Endothelial cell of umbilical vein (primary cell): ENCODE data around the gene PAX2. TPM values are rescaled to one million over a fixed set of nuclear protein-coding genes. Genes with fewer than 3 reads are reported as not detected.

Experiments
- BruUV-seq: library from RNA; stranded (reverse); fragments of 400-500 nt; replicated peaks from 2 replicates; lab custom pipeline; 2021; lab: Mats Ljungman, UMichigan
- CTCF ChIA-PET: fragments of 300-600, 350-600 bp; sonication (Branson Sonifier 250); formaldehyde crosslinking; loops from one replicate; lab custom pipeline; 2021; ENCODE audit warnings: antibody characterized with exemption, inconsistent platforms; lab: Charles Lee
- POLR2A ChIA-PET: fragments of 300-600, 350-600 bp; sonication (Branson Sonifier 250); formaldehyde crosslinking; loops from one replicate; lab custom pipeline; 2021; ENCODE audit warnings: antibody characterized with exemption, inconsistent platforms; lab: Charles Lee
- DNase-seq: peaks from one replicate; pipeline ENCODE4 v3.0.0-alpha.2; 2011; ENCODE audit warnings: low read depth, low spot score
- FAIRE-seq: peaks from 2 replicates; lab custom pipeline; 2011; peaks lifted over from hg19 to GRCh38; lab: Jason Lieb, UNC
- H2AFZ ChIP-seq: 2 replicates; pipeline ENCODE4 v1.6.0; 2012; ENCODE audit warnings: low read depth, low read length, control low read depth, inconsistent platforms
- H3K27ac ChIP-seq: 2 replicates; pipeline ENCODE4 v1.5.1; 2011; ENCODE audit warnings: low read depth, mild to moderate bottlenecking, control low read depth, low read length, moderate library complexity; ENCODE audit not compliant: insufficient read depth
- H3K27me3 ChIP-seq, 2 experiments: 2 replicates each; pipeline versions ENCODE4 v1.6.0 to v1.6.1; 2011; ENCODE audit warnings: low read length in 2 of 2, mixed read lengths in 1 of 2; ENCODE audit not compliant: control insufficient read depth in 2 of 2, insufficient read depth in 2 of 2
- H3K36me3 ChIP-seq, 2 experiments: 2 replicates in 1 of 2; 3 replicates in 1 of 2; pipeline ENCODE4 v1.5.1; 2011; ENCODE audit warnings: low read length in 2 of 2, mild to moderate bottlenecking in 1 of 2, moderate library complexity in 1 of 2; ENCODE audit not compliant: control insufficient read depth in 2 of 2, insufficient read depth in 2 of 2; ENCODE audit errors: extremely low read depth in 1 of 2
- H3K4me1 ChIP-seq: 3 replicates; pipeline ENCODE4 v1.5.1; 2011; ENCODE audit warnings: mild to moderate bottlenecking, low read length; ENCODE audit not compliant: control insufficient read depth, insufficient read depth; ENCODE audit errors: extremely low read depth
- H3K4me2 ChIP-seq: 2 replicates; pipeline ENCODE4 v1.6.1; 2011; ENCODE audit warnings: low read length, control low read depth, mixed read lengths; ENCODE audit not compliant: insufficient read depth
- H3K4me3 ChIP-seq, 3 experiments: fragments of 200-600 bp in 1 of 3; sonication (generic), shearing (Covaris generic) in 1 of 3; replicated peaks in 1 of 3; 2 replicates each; pipeline ENCODE4 v1.5.1; 2011 to 2016; ENCODE audit warnings: control low read depth in 3 of 3, low read length in 3 of 3, mild to moderate bottlenecking in 2 of 3, inconsistent platforms in 1 of 3, low read depth in 1 of 3, moderate library complexity in 1 of 3; ENCODE audit not compliant: insufficient read depth in 1 of 3
- H3K79me2 ChIP-seq: 2 replicates; pipeline ENCODE4 v1.6.0; 2012; ENCODE audit warnings: low read length, inconsistent platforms; ENCODE audit not compliant: control insufficient read depth, insufficient read depth
- H3K9ac ChIP-seq: replicated peaks from 2 replicates; pipeline ENCODE3; 2011; ENCODE audit warnings: low read length, control low read depth; ENCODE audit not compliant: insufficient read depth; ENCODE audit errors: extremely low read depth
- H3K9me1 ChIP-seq: replicated peaks from 3 replicates; pipeline ENCODE4 v1.6.0; 2011; ENCODE audit warnings: mild to moderate bottlenecking, low read length; ENCODE audit not compliant: control insufficient read depth, insufficient read depth; ENCODE audit errors: extremely low read depth
- H3K9me3 ChIP-seq: replicated peaks from 2 replicates; pipeline ENCODE4 v1.5.1; 2012; ENCODE audit warnings: low read length, inconsistent platforms; ENCODE audit not compliant: control insufficient read depth, insufficient read depth
- H4K20me1 ChIP-seq: replicated peaks from 2 replicates; pipeline ENCODE3; 2011; ENCODE audit warnings: mild to moderate bottlenecking, low read length; ENCODE audit not compliant: control insufficient read depth, insufficient read depth; ENCODE audit errors: extremely low read depth
- EZH2 ChIP-seq: IDR thresholded peaks from 2 replicates; pipeline ENCODE4 v1.6.1; 2012; ENCODE audit warnings: borderline replicate concordance, low read depth, mild to moderate bottlenecking, moderate library complexity, low read length, inconsistent platforms; ENCODE audit not compliant: severe bottlenecking
- JUN ChIP-seq: IDR thresholded peaks from 2 replicates; pipeline ENCODE4 v1.6.1; 2011; ENCODE audit warnings: borderline replicate concordance, low read depth; ENCODE audit not compliant: insufficient read length, insufficient read depth
- POLR2A ChIP-seq: IDR thresholded peaks from 2 replicates; pipeline ENCODE4 v1.6.1; 2012; ENCODE audit warnings: low read depth, mild to moderate bottlenecking, control low read depth, low read length
- POLR2AphosphoS5 ChIP-seq: IDR thresholded peaks from 2 replicates; pipeline ENCODE4 v1.6.1; 2012; ENCODE audit warnings: low read depth, mild to moderate bottlenecking, control low read depth, low read length, moderate library complexity; ENCODE audit not compliant: insufficient read depth
- dilution Hi-C: fragments of 300-500 bp; cut with MboI; formaldehyde crosslinking; loops from one replicate; pipeline ENCODE4 v1.15.0; 2019; ENCODE audit warnings: low sequenced_read_pairs; ENCODE audit not compliant: extremely low pct_ligation_motif_present
- intact Hi-C: fragments of 100-400 bp; cut with micrococcal nuclease; formaldehyde crosslinking; loops from one replicate; pipeline ENCODE4 v1.10.0; 2022
- polyA plus RNA-seq, 4 experiments: library from polyadenylated mRNA; depleted of rRNA in 3 of 4; stranded (reverse) in 3 of 4; unstranded in 1 of 4; fragments of >200 nt; gene quantifications; 2 replicates each; pipeline versions ENCODE4 v1.2.1 to v1.2.3, GENCODE V29; 2011 to 2012; ENCODE audit warnings: missing spikeins in 1 of 4
- total RNA-seq: library from RNA; stranded (reverse); gene quantifications from 2 replicates; pipeline ENCODE4 v1.2.3, GENCODE V29; 2021

PAX2 gene
- total and polyA plus RNA-seq, 2 donors (not counting 3 experiments of a cell fraction or from before 2014, with no cell fraction given): not detected

DNA sequence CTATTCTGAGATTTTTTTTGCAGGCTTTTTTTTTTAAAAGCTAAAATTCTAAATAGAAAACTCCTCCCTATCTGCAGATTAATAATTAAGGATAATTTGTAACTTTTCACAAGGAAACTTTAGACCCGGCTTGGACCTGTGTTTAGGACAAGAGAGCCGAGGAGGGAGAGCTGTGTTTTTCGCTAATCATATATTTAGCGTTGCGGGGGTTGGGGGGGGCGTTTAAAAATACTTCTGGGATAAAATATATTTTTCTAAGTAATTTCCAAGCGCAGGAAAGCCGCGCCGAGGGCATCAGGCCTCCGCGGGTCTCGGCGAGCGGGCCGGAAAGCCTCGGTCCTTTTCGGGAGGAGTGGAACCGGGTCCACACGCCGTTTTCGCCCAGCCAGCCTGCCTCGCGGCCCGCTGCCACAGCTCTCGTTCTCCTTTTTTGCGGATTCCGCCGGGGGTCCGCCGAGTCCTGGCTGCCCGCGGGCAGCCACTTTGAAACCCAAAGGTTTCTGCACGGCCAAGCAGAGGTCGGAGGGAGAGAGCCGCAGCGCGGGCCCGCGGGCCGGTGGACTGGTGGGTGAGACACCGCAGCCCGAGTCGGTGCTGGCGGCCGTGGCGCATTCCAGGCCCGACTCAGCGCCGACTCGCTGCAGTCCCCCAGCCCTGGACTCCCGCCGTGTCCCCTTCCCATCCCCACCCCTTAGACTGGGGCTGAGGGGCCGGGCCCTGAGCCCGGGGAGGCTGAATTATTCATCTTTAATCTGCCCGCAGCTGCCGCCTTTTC lies 2.3 kb downstream of the PAX2 start:
- no peak for DNase-seq
- Histone ChIP-seq H4K20me1 (no peaks in the 10 kb centered on the region), H3K9ac (no peak overlapping the region), H2AFZ (no peak overlapping the region), H3K27ac (no peak overlapping the region), H3K4me1 (no peaks in the 10 kb centered on the region), H3K79me2 (no peaks in the 10 kb centered on the region), H3K4me3 (no peak overlapping the region), H3K36me3 (no peaks in the 10 kb centered on the region), H3K27me3 (peaks cover 85 to 94% of the 10 kb centered on the region in 2 experiments), H3K9me3 (no peaks in the 10 kb centered on the region), H3K4me2 (no peak overlapping the region), H3K9me1 (no peaks in the 10 kb centered on the region)
- dilution Hi-C loops: no loop called here
- BruUV-seq: no TSS peak
- TF ChIP-seq JUN: no peak
- TF ChIP-seq EZH2: peak; percentile 49
- POLR2A ChIA-PET: no interaction called here
- FAIRE-seq: no peak
- CTCF ChIA-PET: interaction anchor here (1.0 to 1.6 kb wide), 2 partner anchors 77 to 185 kb away, joined by 4 to 8 read pairs; no protein-coding TSS in a partner anchor
- intact Hi-C loops: no loop called here

DNA sequence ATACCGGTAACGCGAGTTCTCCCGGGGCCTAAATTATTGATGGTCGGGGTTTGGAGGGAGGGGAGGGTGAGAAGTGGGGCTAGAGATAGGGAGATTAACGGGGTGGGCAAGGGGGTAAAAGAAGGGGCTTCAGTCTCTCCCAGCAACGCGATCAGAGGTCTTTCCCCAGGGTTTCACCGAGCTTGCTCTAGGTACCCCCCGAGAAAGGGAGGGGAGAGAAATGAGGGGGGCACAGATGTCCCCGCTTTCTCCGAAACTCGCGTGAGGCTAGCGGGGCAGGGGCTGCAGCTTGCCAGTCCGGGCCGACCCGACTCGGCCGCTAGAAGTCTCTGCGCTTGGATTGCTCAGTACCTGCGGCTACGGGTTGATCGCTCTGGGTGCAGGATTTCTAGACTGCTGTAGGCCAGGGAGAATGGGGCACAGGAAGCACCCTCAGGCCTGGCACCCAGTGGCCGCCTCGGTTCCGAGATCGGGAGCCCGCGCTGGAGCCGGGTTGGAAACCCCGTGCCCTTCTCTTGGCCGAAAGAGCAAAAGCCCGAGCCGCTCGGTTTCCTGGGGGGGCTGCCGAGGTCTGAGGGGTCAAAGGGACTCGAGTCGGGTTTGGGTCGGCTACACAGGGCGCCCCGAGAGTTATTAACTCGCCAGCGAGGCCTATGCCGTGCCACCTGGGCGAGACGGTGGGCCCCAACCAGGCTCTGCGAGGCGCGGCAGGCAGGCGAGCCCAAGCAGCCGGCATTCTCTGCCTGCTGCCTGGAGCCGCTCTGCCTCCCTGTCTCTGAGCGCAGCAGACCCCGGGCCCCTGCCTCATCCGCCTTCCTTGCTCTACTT lies 3.1 kb downstream of the PAX2 start:
- H3K79me2 ChIP-seq: no peaks in the 10 kb centered on the region
- intact Hi-C loops: no loop called here
- H3K9me1 ChIP-seq: no peaks in the 10 kb centered on the region
- TF ChIP-seq POLR2A (no peak), POLR2AphosphoS5 (no peak), EZH2 (peak; percentile 84)
- H3K4me3 ChIP-seq: no peak overlapping the region
- H3K4me2 ChIP-seq: no peak overlapping the region
- no peaks in the 10 kb centered on the region for H3K4me1 ChIP-seq
- H4K20me1 ChIP-seq: no peaks in the 10 kb centered on the region
- no peaks in the 10 kb centered on the region for H3K36me3 ChIP-seq
- CTCF ChIA-PET: interaction anchor here (1.6 kb wide), 1 partner anchor 186 kb away, joined by 8 read pairs; no protein-coding TSS in a partner anchor
- FAIRE-seq (no peak), DNase-seq (no peak)
- POLR2A ChIA-PET: no interaction called here
- no peak overlapping the region for H2AFZ ChIP-seq
- no peak overlapping the region for H3K9ac ChIP-seq
- dilution Hi-C loops: no loop called here
- H3K27me3 ChIP-seq: peaks cover 85 to 93% of the 10 kb centered on the region in 2 experiments
- BruUV-seq: no TSS peak
- H3K9me3 ChIP-seq: no peaks in the 10 kb centered on the region
- H3K27ac ChIP-seq: no peak overlapping the region
